MCF 10A (cell line): ENCODE results near the gene PIK3C2G. TPM values are rescaled to one million over a fixed set of nuclear protein-coding genes. Genes with fewer than 3 reads are reported as not detected.

Experiments
- BruUV-seq: library from RNA; stranded (reverse); fragments of 400-500 nt; replicated peaks from 2 replicates; lab custom pipeline; 2021; lab: Mats Ljungman, UMichigan
- CTCF ChIA-PET: fragments of 300-600 bp; sonication (Branson Sonifier 250); formaldehyde crosslinking; extraction: SDS; loops from one replicate; lab custom pipeline; 2021; ENCODE audit warnings: antibody characterized with exemption, inconsistent platforms; lab: Yijun Ruan, JAX
- POLR2A ChIA-PET: fragments of 300-600, 350-650 bp; sonication (Branson Sonifier 250); formaldehyde crosslinking; extraction: SDS; loops from one replicate; lab custom pipeline; 2020; ENCODE audit warnings: antibody characterized with exemption, inconsistent platforms; lab: Yijun Ruan, JAX
- DNase-seq: peaks from one replicate; pipeline ENCODE4 v3.0.0-alpha.2; 2018; ENCODE audit not compliant: unreplicated experiment
- H3K27ac Mint-ChIP-seq: one replicate; pipeline ENCODE4 v1.8.0; 2022; ENCODE audit warnings: mild to moderate bottlenecking, low read depth, mixed read lengths; ENCODE audit not compliant: unreplicated experiment
- H3K27me3 Mint-ChIP-seq: one replicate; pipeline ENCODE4 v1.8.0; 2022; ENCODE audit warnings: mixed read lengths; ENCODE audit not compliant: insufficient read depth, unreplicated experiment
- H3K36me3 Mint-ChIP-seq: one replicate; pipeline ENCODE4 v1.8.0; 2022; ENCODE audit warnings: mild to moderate bottlenecking, moderate library complexity, mixed read lengths; ENCODE audit not compliant: insufficient read depth, unreplicated experiment
- H3K4me1 Mint-ChIP-seq: one replicate; pipeline ENCODE4 v1.8.0; 2022; ENCODE audit warnings: mixed read lengths; ENCODE audit not compliant: insufficient read depth, unreplicated experiment
- H3K4me3 Mint-ChIP-seq: one replicate; pipeline ENCODE4 v1.8.0; 2022; ENCODE audit warnings: mild to moderate bottlenecking, moderate library complexity, mixed read lengths; ENCODE audit not compliant: unreplicated experiment
- H3K9me3 Mint-ChIP-seq: one replicate; pipeline ENCODE4 v1.8.0; 2022; ENCODE audit warnings: mixed read lengths; ENCODE audit not compliant: unreplicated experiment
- intact Hi-C: fragments of 100-400 bp; cut with micrococcal nuclease; formaldehyde crosslinking; loops from 2 replicates; pipeline ENCODE4 v1.14.1; 2022
- total RNA-seq: library from RNA; stranded (reverse); gene quantifications from 2 replicates; pipeline ENCODE4 v1.2.3, GENCODE V29; 2022
- TF ChIP-seq, protein P1 (sequence below): fragments of 200-600 bp; IDR thresholded peaks from one replicate; pipeline ENCODE4 v1.8.0; 2022; ENCODE audit warnings: antibody characterized with exemption, mild to moderate bottlenecking; ENCODE audit not compliant: unreplicated experiment

Gene PIK3C2G
- total RNA-seq, 1 experiment from 2014 or later: 10.6 TPM

DNA sequence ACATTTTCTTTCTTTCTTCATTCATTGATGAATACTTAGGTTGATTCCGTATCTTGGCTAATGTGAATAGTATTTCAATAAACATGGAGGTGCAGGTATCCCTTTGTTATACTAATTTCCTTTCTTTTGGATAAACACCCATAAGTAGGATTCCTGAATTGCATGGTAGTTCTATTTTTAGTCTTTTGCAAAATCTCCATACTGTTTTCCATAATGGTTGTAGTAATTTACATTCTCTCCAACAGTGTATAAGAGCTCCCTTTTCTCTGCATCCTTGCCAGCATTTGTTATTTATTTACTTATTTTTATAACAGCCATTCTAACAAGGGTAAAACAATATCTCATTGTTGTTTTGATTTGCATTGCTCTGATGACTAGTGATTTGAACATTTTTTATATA lies 36.6 kb downstream of the PIK3C2G start:
- BruUV-seq: no TSS peak
- Mint-ChIP-seq H3K4me3 (peak overlapping the region; percentile 77), H3K27ac (peak overlapping the region; percentile 96), H3K9me3 (peaks cover 23% of the 10 kb centered on the region), H3K27me3 (no peaks in the 10 kb centered on the region), H3K4me1 (peaks cover 9% of the 10 kb centered on the region), H3K36me3 (peaks cover 5% of the 10 kb centered on the region)
- TF ChIP-seq, protein P1, sequence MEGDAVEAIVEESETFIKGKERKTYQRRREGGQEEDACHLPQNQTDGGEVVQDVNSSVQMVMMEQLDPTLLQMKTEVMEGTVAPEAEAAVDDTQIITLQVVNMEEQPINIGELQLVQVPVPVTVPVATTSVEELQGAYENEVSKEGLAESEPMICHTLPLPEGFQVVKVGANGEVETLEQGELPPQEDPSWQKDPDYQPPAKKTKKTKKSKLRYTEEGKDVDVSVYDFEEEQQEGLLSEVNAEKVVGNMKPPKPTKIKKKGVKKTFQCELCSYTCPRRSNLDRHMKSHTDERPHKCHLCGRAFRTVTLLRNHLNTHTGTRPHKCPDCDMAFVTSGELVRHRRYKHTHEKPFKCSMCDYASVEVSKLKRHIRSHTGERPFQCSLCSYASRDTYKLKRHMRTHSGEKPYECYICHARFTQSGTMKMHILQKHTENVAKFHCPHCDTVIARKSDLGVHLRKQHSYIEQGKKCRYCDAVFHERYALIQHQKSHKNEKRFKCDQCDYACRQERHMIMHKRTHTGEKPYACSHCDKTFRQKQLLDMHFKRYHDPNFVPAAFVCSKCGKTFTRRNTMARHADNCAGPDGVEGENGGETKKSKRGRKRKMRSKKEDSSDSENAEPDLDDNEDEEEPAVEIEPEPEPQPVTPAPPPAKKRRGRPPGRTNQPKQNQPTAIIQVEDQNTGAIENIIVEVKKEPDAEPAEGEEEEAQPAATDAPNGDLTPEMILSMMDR: no peak
- no peak for DNase-seq
- CTCF ChIA-PET: no interaction called here
- intact Hi-C loops: loop anchor here (2.0 kb wide), 1 partner anchor 31 kb away; no protein-coding TSS in a partner anchor
- POLR2A ChIA-PET: interaction anchor here (2.0 to 11.0 kb wide), 2 partner anchors 9 to 32 kb away, joined by 4 to 443 read pairs; partner anchors contain the start of gene PIK3C2G

DNA sequence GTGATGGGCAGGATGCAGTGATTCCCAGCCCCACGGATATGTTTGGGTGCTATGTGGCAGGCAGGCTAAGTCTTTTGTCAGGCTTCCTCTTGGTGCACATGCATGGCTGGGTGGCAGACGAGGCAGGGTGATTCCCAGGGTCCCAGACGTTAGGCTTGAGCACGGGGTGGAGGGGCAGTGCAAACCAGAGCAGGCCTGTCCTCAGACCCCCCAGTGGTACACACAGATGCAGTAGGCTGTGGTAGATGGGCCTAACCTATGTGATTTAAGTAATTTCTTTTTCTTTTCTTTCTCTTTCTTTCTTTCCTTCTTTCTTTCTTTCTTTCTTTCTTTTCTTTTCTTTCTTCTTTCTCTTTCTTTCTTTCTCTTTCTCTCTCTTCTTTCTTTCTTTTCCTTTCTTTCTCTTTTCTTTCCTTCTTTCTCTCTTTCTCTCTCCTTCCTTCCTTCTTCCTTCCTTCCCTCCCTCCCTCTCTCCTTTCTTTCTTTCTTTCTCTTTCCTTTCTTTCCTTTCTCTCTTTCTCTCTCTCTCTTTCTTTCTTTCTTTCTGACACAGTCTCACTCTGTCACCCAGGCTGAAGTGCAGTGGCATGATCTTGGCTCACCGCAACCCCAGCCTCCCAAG lies 41.6 kb downstream of the PIK3C2G start:
- DNase-seq: no peak
- no TSS peak for BruUV-seq
- H3K36me3 Mint-ChIP-seq: peaks cover 7% of the 10 kb centered on the region

DNA sequence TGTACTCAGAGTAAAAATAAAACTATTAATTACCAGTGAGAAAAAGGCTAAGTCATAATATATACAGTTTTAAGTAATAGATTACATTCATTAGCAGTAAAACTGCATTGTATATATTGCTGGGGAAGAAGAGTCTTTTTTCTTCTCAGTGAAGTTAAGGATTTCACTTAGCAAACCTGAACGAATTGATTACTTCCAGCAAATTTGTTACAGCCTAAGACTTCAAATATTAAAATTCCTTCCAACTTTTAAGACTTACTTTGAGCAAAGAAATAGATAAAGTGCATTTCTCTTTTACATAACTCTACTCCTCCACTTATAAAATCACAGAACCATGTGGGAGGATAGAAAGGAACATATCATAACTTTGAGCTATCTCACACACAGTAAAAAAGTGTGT lies 43.3 kb downstream of the PIK3C2G start:
- Mint-ChIP-seq H3K4me3 (no peak overlapping the region), H3K4me1 (peaks cover 5% of the 10 kb centered on the region), H3K9me3 (peaks cover 24% of the 10 kb centered on the region), H3K27me3 (no peaks in the 10 kb centered on the region), H3K27ac (no peak overlapping the region), H3K36me3 (peaks cover 7% of the 10 kb centered on the region)
- BruUV-seq: no TSS peak
- DNase-seq: no peak
- ChIA-PET POLR2A (interaction anchor here (0.8 to 3.2 kb wide), 3 partner anchors 15 to 43 kb away, joined by 3 to 17 read pairs (median 8); partner anchors contain the start of gene PIK3C2G), CTCF (interaction anchor here (0.7 to 1.7 kb wide), 4 partner anchors 8 to 1288 kb away, joined by 3 to 5 read pairs (median 3); partner anchors contain the start of gene PIK3C2G)
- intact Hi-C loops: no loop called here
- TF ChIP-seq, protein P1: no peak

More for the DNA sequence above, 41.6 kb downstream of the PIK3C2G start:
- ChIA-PET CTCF (interaction anchor here (1.6 kb wide), 1 partner anchor 41 kb away, joined by 3 read pairs; no protein-coding TSS in a partner anchor), POLR2A (no interaction called here)
- Mint-ChIP-seq H3K27ac (no peak overlapping the region), H3K4me3 (no peak overlapping the region), H3K27me3 (no peaks in the 10 kb centered on the region), H3K4me1 (peaks cover 7% of the 10 kb centered on the region), H3K9me3 (peaks cover 29% of the 10 kb centered on the region)
- intact Hi-C loops: no loop called here
- TF ChIP-seq, protein P1: no peak

DNA sequence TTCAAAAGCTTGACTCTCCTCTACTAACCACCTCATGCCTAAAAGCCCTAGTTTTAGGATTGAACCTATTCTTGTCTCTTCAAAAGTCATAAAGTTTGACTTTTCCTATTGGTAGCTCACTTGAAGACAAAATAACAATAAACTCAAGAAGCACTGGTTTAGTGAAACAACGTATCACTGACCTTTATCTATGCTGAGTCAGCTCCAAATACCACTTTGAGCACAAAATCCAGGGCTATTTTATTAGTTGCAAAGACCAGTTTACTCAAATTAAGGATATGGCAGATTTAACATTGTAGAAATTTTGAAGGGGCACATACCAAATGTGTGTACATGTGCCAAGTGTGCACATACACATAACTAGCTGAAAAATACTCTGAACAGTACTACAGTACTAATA lies 45.0 kb downstream of the PIK3C2G start:
- TF ChIP-seq, protein P1: no peak
- H3K27me3 Mint-ChIP-seq: no peaks in the 10 kb centered on the region
- peaks cover 5% of the 10 kb centered on the region for H3K4me1 Mint-ChIP-seq
- no peak for DNase-seq
- H3K27ac Mint-ChIP-seq: no peak overlapping the region
- H3K4me3 Mint-ChIP-seq: no peak overlapping the region
- peaks cover 12% of the 10 kb centered on the region for H3K36me3 Mint-ChIP-seq
- peaks cover 12% of the 10 kb centered on the region for H3K9me3 Mint-ChIP-seq
- intact Hi-C loops: no loop called here
- ChIA-PET POLR2A (interaction anchor here (0.6 to 3.2 kb wide), 4 partner anchors 8 to 13 kb away, joined by 3 to 17 read pairs (median 4); no protein-coding TSS in a partner anchor), CTCF (interaction anchor here (1.0 to 2.3 kb wide), 2 partner anchors 14 to 15 kb away, joined by 7 to 17 read pairs; no protein-coding TSS in a partner anchor)
- no TSS peak for BruUV-seq
